PFSK-1 (cell line): Measurements from ENCODE around the gene RASL11A.

Experiments
- FOXP2 ChIP-seq: optimal IDR thresholded peaks from 2 replicates; pipeline ENCODE3; 2011; ENCODE audit warnings: borderline replicate concordance, control low read depth, inconsistent platforms; ENCODE audit not compliant: insufficient read depth; ENCODE audit errors: extremely low read length, extremely low read depth
- POLR2AphosphoS5 ChIP-seq: IDR thresholded peaks from 2 replicates; pipeline ENCODE4 v1.6.1; 2012; ENCODE audit warnings: low read depth, mild to moderate bottlenecking, control low read depth, low read length, moderate library complexity
- SIN3A ChIP-seq: IDR thresholded peaks from 2 replicates; pipeline ENCODE4 v1.6.1; 2012; ENCODE audit warnings: mild to moderate bottlenecking, low read length, moderate library complexity, borderline replicate concordance; ENCODE audit not compliant: insufficient read depth
- TAF1 ChIP-seq: IDR thresholded peaks from 2 replicates; pipeline ENCODE4 v1.6.1; 2012; ENCODE audit warnings: low read length, control low read depth, borderline replicate concordance; ENCODE audit not compliant: insufficient read depth
- TF ChIP-seq, protein P1 (sequence below), 2 experiments: IDR thresholded peaks; 2 replicates each; pipeline versions ENCODE4 v1.6.1 to v1.8.0; 2011 to 2012; ENCODE audit warnings: low read depth in 2 of 2, low read length in 2 of 2, control low read depth in 1 of 2, inconsistent platforms in 1 of 2, mild to moderate bottlenecking in 1 of 2, moderate library complexity in 1 of 2; ENCODE audit not compliant: insufficient read depth in 1 of 2

DNA sequence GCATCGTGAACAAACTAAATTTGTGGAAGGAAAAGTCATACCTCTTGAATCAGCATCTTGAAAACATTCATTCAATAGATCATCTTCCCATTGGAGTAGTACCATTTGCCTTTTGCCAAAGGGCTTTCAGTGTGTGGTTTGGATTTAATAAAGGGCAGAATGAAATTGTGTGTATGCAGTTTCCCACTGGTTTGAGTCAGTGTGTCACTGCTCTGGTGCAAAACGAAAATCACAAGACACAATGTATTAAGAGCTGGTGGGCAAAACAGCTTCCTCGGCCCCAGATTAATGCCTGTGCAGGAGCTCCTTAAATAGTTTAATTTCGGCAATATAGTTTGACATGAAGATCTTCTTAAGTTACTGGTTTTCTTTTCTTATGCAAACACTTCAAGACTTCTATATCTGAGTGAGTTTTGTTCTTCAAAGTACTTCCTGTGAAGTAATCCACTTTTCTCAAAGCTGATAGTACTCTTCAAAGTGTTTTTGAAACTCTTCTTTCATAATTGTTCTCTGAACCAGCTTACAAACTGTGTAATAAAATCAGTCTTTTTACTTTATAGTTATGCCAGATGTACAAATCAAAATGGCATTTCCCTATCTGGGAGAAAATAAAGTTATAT, 32.1 kb downstream of the RASL11A start:
- TF ChIP-seq POLR2AphosphoS5, result no peak
- no peak for TF ChIP-seq SIN3A
- TF ChIP-seq, protein P1, sequence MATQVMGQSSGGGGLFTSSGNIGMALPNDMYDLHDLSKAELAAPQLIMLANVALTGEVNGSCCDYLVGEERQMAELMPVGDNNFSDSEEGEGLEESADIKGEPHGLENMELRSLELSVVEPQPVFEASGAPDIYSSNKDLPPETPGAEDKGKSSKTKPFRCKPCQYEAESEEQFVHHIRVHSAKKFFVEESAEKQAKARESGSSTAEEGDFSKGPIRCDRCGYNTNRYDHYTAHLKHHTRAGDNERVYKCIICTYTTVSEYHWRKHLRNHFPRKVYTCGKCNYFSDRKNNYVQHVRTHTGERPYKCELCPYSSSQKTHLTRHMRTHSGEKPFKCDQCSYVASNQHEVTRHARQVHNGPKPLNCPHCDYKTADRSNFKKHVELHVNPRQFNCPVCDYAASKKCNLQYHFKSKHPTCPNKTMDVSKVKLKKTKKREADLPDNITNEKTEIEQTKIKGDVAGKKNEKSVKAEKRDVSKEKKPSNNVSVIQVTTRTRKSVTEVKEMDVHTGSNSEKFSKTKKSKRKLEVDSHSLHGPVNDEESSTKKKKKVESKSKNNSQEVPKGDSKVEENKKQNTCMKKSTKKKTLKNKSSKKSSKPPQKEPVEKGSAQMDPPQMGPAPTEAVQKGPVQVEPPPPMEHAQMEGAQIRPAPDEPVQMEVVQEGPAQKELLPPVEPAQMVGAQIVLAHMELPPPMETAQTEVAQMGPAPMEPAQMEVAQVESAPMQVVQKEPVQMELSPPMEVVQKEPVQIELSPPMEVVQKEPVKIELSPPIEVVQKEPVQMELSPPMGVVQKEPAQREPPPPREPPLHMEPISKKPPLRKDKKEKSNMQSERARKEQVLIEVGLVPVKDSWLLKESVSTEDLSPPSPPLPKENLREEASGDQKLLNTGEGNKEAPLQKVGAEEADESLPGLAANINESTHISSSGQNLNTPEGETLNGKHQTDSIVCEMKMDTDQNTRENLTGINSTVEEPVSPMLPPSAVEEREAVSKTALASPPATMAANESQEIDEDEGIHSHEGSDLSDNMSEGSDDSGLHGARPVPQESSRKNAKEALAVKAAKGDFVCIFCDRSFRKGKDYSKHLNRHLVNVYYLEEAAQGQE (IDR thresholded peaks at IDR 0.05; ENCODE audit: insufficient read depth in 1 of 2, low read depth in 2 of 2, low read length in 2 of 2), result no peak
- TF ChIP-seq TAF1, result no peak
- TF ChIP-seq FOXP2, result no peak
